K562 (cell line): Measurements from ENCODE around the gene ITGA7.

Experiments
- CTCF ChIP-seq, 3 experiments: IDR thresholded peaks in 2 of 3; conservative IDR thresholded peaks in 1 of 3; 2 replicates each; pipeline ENCODE4 v1.5.1; 2011 to 2012; ENCODE audit warnings: low read length in 3 of 3, mild to moderate bottlenecking in 3 of 3, control low read depth in 2 of 3, improper control_type of control experiment in 1 of 3, inconsistent platforms in 1 of 3, low read depth in 1 of 3, mixed read lengths in 1 of 3, moderate library complexity in 1 of 3; ENCODE audit not compliant: insufficient read depth in 2 of 3
- GABPB2 ChIP-seq: fragments of 250-450 bp; sonication (Bioruptor Pico); conservative IDR thresholded peaks from 2 replicates; pipeline ENCODE4 v1.5.1; 2021; ENCODE audit warnings: mild to moderate bottlenecking
- HNRNPLL ChIP-seq: fragments of 200-400 bp; formaldehyde crosslinking; IDR thresholded peaks from 2 replicates; pipeline ENCODE4 v1.6.1; 2017; ENCODE audit warnings: low read length, low read depth, mild to moderate bottlenecking; ENCODE audit not compliant: poor library complexity, severe bottlenecking
- NFIC ChIP-seq: fragments of 450-650 bp; IDR thresholded peaks from 2 replicates; pipeline ENCODE4 v1.6.1; 2017; ENCODE audit warnings: mild to moderate bottlenecking, inconsistent platforms
- ZNF586 ChIP-seq: fragments of 450-650 bp; formaldehyde crosslinking; conservative IDR thresholded peaks from 2 replicates; pipeline ENCODE4 v1.4.0; 2020; ENCODE audit warnings: mild to moderate bottlenecking, moderate library complexity

DNA sequence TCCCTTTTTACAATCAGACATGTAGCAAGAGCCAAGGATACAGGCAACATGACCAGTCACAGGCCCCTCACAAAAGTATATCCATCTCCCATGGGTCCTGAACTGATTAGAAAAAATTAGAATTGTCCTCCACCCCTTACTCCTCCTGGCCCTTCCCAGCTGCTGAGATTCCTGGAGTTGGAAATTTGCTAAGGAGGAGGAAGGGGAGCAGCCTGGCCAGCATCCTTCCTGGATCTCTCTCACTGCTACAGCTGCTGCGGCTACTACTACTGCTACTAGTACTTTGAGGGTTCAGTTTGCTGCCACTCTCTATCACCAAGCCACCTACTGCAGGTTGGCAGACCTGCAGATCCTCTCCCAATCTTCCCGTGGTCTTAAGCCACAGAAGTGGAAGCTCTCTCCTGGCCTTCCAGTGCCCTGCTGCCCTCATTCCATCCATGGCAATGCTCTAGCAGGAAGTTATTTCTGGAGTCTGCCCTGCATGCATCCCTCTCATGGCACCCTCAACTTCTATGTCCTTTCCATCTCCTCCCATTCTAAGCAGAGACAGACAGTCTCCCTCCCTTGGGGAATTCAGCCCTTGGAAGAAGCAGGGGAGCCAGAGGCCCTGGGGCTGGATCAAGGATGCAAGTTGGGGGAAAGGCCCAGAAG is 1.0 kb downstream of the ITGA7 start:
- TF ChIP-seq CTCF (IDR thresholded peaks at IDR 0.05 in 2 of 3, conservative IDR thresholded peaks at IDR 0.05 in 1 of 3; ENCODE audit: insufficient read depth in 2 of 3, low read depth in 1 of 3, low read length in 3 of 3) (no peak), NFIC (no peak), ZNF586 (CRISPR knock-in tag) (no peak), HNRNPLL (no peak), GABPB2 (no peak)
